MM.1S (cell line): ENCODE results near the gene CERS6.

ENCODE experiments used
- EZH2 ChIP-seq: fragments of 300-600 bp; sonication (generic); optimal IDR thresholded peaks from 2 replicates; pipeline ENCODE3; 2017; ENCODE audit warnings: low read depth, mild to moderate bottlenecking, antibody characterized with exemption, low read length, mixed read lengths
- EZH2phosphoT487 ChIP-seq: fragments of 300-600 bp; sonication (generic); IDR thresholded peaks from 2 replicates; pipeline ENCODE4 v1.6.1; 2018; ENCODE audit warnings: antibody characterized with exemption, low read length
- TF ChIP-seq, protein P1 (sequence below): fragments of 300-600 bp; sonication (generic); IDR thresholded peaks from 2 replicates; pipeline ENCODE4 v1.5.1; 2016; ENCODE audit warnings: antibody characterized with exemption, low read length, mixed read lengths

DNA sequence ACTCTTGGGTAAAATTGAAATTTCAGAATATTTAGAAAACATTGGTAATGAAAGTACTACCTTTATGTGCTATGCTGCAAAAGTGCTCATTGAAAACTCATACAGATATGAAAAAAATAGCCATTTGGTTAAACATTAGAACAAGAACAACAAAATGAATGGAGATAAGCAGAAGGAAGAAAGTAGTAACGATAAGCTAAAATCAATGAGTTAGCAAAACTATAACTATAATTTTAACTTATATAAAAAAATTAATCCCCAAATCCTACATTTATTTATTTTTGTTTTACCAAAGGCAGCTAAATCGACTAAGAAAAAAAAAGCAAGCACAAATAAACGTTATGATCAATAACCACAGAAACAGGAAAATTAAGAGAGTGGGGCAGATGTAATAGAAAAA, 99.2 kb downstream of the CERS6 start:
- TF ChIP-seq, protein P1, sequence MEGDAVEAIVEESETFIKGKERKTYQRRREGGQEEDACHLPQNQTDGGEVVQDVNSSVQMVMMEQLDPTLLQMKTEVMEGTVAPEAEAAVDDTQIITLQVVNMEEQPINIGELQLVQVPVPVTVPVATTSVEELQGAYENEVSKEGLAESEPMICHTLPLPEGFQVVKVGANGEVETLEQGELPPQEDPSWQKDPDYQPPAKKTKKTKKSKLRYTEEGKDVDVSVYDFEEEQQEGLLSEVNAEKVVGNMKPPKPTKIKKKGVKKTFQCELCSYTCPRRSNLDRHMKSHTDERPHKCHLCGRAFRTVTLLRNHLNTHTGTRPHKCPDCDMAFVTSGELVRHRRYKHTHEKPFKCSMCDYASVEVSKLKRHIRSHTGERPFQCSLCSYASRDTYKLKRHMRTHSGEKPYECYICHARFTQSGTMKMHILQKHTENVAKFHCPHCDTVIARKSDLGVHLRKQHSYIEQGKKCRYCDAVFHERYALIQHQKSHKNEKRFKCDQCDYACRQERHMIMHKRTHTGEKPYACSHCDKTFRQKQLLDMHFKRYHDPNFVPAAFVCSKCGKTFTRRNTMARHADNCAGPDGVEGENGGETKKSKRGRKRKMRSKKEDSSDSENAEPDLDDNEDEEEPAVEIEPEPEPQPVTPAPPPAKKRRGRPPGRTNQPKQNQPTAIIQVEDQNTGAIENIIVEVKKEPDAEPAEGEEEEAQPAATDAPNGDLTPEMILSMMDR, result no peak
- TF ChIP-seq EZH2 (no peak), EZH2phosphoT487 (no peak)
